K562 (cell line): ENCODE measurements around the gene ARHGEF7. TPM values are rescaled to one million over a fixed set of nuclear protein-coding genes. Genes with fewer than 3 reads are reported as not detected.
"Not testable (repeated sequence)": the region's sequence is repeated elsewhere in the genome, so short reads cannot be mapped to it uniquely, and the experiment has no call there.

Experiments used
- ATAC-seq: fragments of 200-7000 bp; cut with Tn5 transposase; 3 replicates; pipeline ENCODE4 v1.9.1; 2020; ENCODE audit warnings: moderate library complexity
- BruUV-seq: library from RNA; stranded (reverse); fragments of 400-500 nt; replicated peaks from 2 replicates; lab custom pipeline; 2021; lab: Mats Ljungman, UMichigan
- CTCF ChIA-PET: fragments of 300-600 bp; formaldehyde crosslinking; extraction: SDS; loops from one replicate; lab custom pipeline; 2021; ENCODE audit warnings: low intra/inter-chr PET ratio; lab: Yijun Ruan, JAX
- POLR2A ChIA-PET: fragments of 300-600, 350-650 bp; sonication (Branson Sonifier 250); formaldehyde crosslinking; extraction: SDS; loops from one replicate; lab custom pipeline; 2021; ENCODE audit warnings: antibody characterized with exemption, inconsistent platforms; lab: Yijun Ruan, JAX
- DNase-seq, 4 experiments: peaks; one replicate each; pipeline versions ENCODE4 v3.0.0 to v3.0.0-alpha.2; 2011 to 2018; ENCODE audit warnings: low spot score in 3 of 4, mixed read lengths in 3 of 4; ENCODE audit errors: extremely low read depth in 1 of 4
- FAIRE-seq: peaks from 2 replicates; lab custom pipeline; 2011; peaks lifted over from hg19 to GRCh38; lab: Jason Lieb, UNC
- H2AFZ ChIP-seq: 2 replicates; pipeline ENCODE4 v1.6.0; 2011; ENCODE audit warnings: low read depth, low read length, control low read depth, inconsistent platforms
- H3K27ac ChIP-seq: fragments of 200-600 bp; 3 replicates; pipeline ENCODE4 v1.8.0; 2011; ENCODE audit warnings: low read depth, mild to moderate bottlenecking, control low read depth, inconsistent platforms, low read length, moderate library complexity, mixed read lengths; ENCODE audit errors: extremely low read depth
- H3K27me3 ChIP-seq, 2 experiments: fragments of 300-600 bp in 1 of 2; 2 replicates in 1 of 2; 3 replicates in 1 of 2; pipeline versions ENCODE4 v1.6.0 to v1.8.0; 2011; ENCODE audit warnings: inconsistent platforms in 2 of 2, low read length in 2 of 2, mild to moderate bottlenecking in 1 of 2, mixed read lengths in 1 of 2, moderate library complexity in 1 of 2; ENCODE audit not compliant: control insufficient read depth in 2 of 2, insufficient read depth in 2 of 2
- H3K36me3 ChIP-seq: fragments of 300-600 bp; 3 replicates; pipeline ENCODE4 v1.8.0; 2011; ENCODE audit warnings: mild to moderate bottlenecking, low read length, inconsistent platforms; ENCODE audit not compliant: control insufficient read depth, insufficient read depth
- H3K4me1 ChIP-seq, 2 experiments: fragments of 200-600 bp in 1 of 2; replicated peaks in 1 of 2; 2 replicates in 1 of 2; 3 replicates in 1 of 2; pipeline versions ENCODE4 v1.5.1 to v1.8.0; 2011; ENCODE audit warnings: inconsistent platforms in 2 of 2, low read length in 2 of 2, mild to moderate bottlenecking in 1 of 2, mixed read lengths in 1 of 2, moderate library complexity in 1 of 2; ENCODE audit not compliant: control insufficient read depth in 2 of 2, insufficient read depth in 2 of 2
- H3K4me2 ChIP-seq: 2 replicates; pipeline ENCODE4 v1.6.1; 2011; ENCODE audit warnings: low read length, control low read depth, inconsistent platforms, mixed read lengths; ENCODE audit not compliant: insufficient read depth
- H3K4me3 ChIP-seq: fragments of 200-600 bp; sonication (generic), shearing (Covaris generic); 2 replicates; pipeline ENCODE4 v1.5.1; 2016; ENCODE audit warnings: control low read depth, inconsistent platforms
- H3K79me2 ChIP-seq: fragments of 200-600 bp; 3 replicates; pipeline ENCODE4 v1.8.0; 2011; ENCODE audit warnings: low read length, inconsistent platforms; ENCODE audit not compliant: control insufficient read depth, insufficient read depth
- H3K9ac ChIP-seq, 2 experiments: 2 replicates each; pipeline versions ENCODE4 v1.6.0 to v1.6.1; 2011; ENCODE audit warnings: low read depth in 2 of 2, low read length in 2 of 2, control low read depth in 1 of 2, inconsistent platforms in 1 of 2, mild to moderate bottlenecking in 1 of 2, mixed read lengths in 1 of 2; ENCODE audit not compliant: insufficient read depth in 1 of 2
- H3K9me1 ChIP-seq: one replicate; pipeline ENCODE4 v1.6.0; 2011; ENCODE audit warnings: inconsistent platforms, mild to moderate bottlenecking, low read length, moderate library complexity; ENCODE audit not compliant: control insufficient read depth, insufficient read depth
- H3K9me3 ChIP-seq: replicated peaks from 2 replicates; pipeline ENCODE4 v1.5.1; 2011; ENCODE audit warnings: low read depth, low read length, inconsistent platforms; ENCODE audit not compliant: control insufficient read depth, insufficient read depth
- H4K20me1 ChIP-seq: replicated peaks from 2 replicates; pipeline ENCODE4 v1.6.1; 2011; ENCODE audit warnings: low read length, inconsistent platforms, mixed read lengths; ENCODE audit not compliant: control insufficient read depth, insufficient read depth
- WGBS: fragments of 100-300 bp; shearing (Covaris generic); methylation state at CpG from one replicate; pipeline ENCODE4 v1.1.6; 2016; ENCODE audit warnings: low coverage, mixed read lengths; ENCODE audit not compliant: insufficient coverage; ENCODE audit errors: missing lambda C conversion rate; 5-methylcytosine and 5-hydroxymethylcytosine counted together
- in situ Hi-C: fragments of 300-500 bp; cut with MboI; formaldehyde crosslinking; loops from 4 replicates; pipeline ENCODE4 v1.15.0; 2018; ENCODE audit warnings: inconsistent platforms, mixed read lengths
- intact Hi-C: fragments of 100-400 bp; cut with micrococcal nuclease; formaldehyde crosslinking; loops from 2 replicates; pipeline ENCODE4 v1.14.2; 2022
- polyA plus RNA-seq, 8 experiments: library from polyadenylated mRNA; depleted of rRNA in 4 of 8; stranded (reverse) in 5 of 8; unstranded in 3 of 8; fragments of >200 nt; fragmentation: Nextera tagmentation in 2 of 8; fragmentation: Illumina TruSeq in 1 of 8; extraction: Ambion mirVana in 2 of 8; extraction: Trizol in 1 of 8; gene quantifications; 2 replicates each; pipeline versions ENCODE4 v1.2.1 to v1.2.3, GENCODE V29; 2011 to 2014; ENCODE audit warnings: inconsistent platforms in 1 of 8, missing spikeins in 1 of 8
- total RNA-seq, 7 experiments: library from RNA; depleted of rRNA in 6 of 7; stranded (reverse); fragments of >200 nt in 6 of 7; fragmentation: Illumina TruSeq in 2 of 7; extraction: Trizol in 2 of 7; gene quantifications; 2 replicates each; pipeline versions ENCODE4 v1.2.1 to v1.2.3, GENCODE V29; 2011 to 2021; ENCODE audit warnings: low replicate concordance in 1 of 7

The ARHGEF7 gene
- total and polyA plus RNA-seq, 9 of the 15 experiments (the other 6 are each of a cell fraction or from before 2014, with no cell fraction given): 2.1 to 26.8 (median 17.5) TPM

DNA sequence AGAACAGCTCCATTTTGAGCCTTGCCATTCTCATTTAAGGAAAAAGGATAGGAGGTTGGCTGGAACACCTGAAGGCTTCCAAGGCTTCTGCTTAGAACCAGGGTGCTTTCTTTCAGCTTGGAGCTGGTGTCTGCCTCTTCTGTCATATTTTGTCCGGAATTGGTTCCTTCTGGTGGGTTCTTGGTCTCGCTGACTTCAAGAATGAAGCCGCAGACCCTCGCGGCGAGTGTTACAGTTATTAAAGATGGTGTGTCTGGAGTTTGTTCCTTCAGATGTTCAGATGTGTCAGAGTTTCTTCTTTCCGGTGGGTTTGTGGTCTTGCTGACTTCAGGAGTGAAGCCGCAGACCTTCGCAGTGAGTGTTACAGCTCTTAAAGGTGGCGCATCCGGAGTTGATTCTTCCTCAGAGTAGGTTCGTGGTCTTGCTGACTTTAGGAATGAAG is 74.0 kb downstream of the ARHGEF7 start:
- H3K9me1 ChIP-seq, H4K20me1 ChIP-seq, DNase-seq, FAIRE-seq, H3K9ac ChIP-seq, H3K4me3 ChIP-seq, ATAC-seq, CTCF ChIA-PET, H3K36me3 ChIP-seq, BruUV-seq, H2AFZ ChIP-seq, H3K4me1 ChIP-seq, intact Hi-C loops, H3K4me2 ChIP-seq, H3K9me3 ChIP-seq, in situ Hi-C loops, H3K27me3 ChIP-seq, H3K27ac ChIP-seq: not testable (repeated sequence)
- 93% methylated on average over 6 of the region's 12 CpGs for WGBS
- POLR2A ChIA-PET: interaction anchor here (0.8 kb wide), 1 partner anchor 9 kb away, joined by 3 read pairs; no protein-coding TSS in a partner anchor
- H3K79me2 ChIP-seq: peaks cover 46% of the 10 kb centered on the region

DNA sequence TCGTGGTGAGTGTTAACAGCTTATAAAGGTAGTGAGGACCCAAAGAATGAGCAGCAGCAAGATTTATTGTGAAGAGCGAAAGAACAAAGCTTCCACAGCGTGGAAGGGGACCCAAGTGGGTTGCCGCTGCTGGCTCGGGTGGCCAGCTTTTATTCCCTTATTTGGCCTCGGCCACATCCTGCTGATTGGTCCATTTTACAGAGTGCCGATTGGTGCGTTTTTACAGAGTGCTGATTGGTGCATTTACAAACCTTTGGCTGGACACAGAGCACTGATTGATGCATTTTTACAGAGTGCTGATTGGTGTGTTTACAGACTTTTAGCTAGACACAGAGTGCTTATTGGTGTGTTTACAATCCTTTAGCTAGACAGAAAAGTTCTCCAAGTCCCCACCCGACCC is 74.4 kb downstream of the ARHGEF7 start:
- intact Hi-C loops, H3K4me1 ChIP-seq, in situ Hi-C loops, H4K20me1 ChIP-seq, H3K9me3 ChIP-seq, H3K27ac ChIP-seq, H3K9ac ChIP-seq, ATAC-seq, FAIRE-seq, H2AFZ ChIP-seq, H3K36me3 ChIP-seq, H3K4me3 ChIP-seq, CTCF ChIA-PET, H3K9me1 ChIP-seq, BruUV-seq, H3K27me3 ChIP-seq, H3K4me2 ChIP-seq, DNase-seq: not testable (repeated sequence)
- H3K79me2 ChIP-seq: peaks cover 43% of the 10 kb centered on the region
- POLR2A ChIA-PET: interaction anchor here (0.8 kb wide), 1 partner anchor 9 kb away, joined by 3 read pairs; no protein-coding TSS in a partner anchor
- 90% methylated on average over 6 of the region's 9 CpGs for WGBS

DNA sequence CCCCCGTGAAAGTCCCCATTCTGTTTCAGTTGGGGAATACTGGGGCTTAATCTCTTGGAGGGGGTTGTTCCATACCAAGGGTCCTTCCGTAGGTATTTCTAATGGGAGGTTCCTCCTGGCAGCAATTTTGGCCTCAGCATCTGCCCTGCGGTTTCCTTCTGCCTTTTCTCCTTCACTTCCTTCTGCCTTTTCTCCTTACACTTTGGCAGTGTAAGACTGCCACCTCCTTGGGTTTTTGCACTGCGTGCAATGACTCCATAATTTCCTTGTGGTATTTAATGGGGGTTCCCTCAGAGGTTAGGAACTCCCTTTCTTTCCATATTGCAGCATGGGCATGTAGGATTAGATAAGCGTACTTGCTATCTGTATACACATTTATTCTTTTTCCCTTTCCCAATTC is 78.1 kb downstream of the ARHGEF7 start:
- POLR2A ChIA-PET, H3K4me3 ChIP-seq, H3K9ac ChIP-seq, H3K79me2 ChIP-seq, H3K4me1 ChIP-seq, CTCF ChIA-PET, intact Hi-C loops, BruUV-seq, H3K27ac ChIP-seq, H4K20me1 ChIP-seq, H3K36me3 ChIP-seq, ATAC-seq, H3K9me1 ChIP-seq, FAIRE-seq, H3K27me3 ChIP-seq, H3K4me2 ChIP-seq, DNase-seq, H2AFZ ChIP-seq, in situ Hi-C loops, H3K9me3 ChIP-seq: not testable (repeated sequence)
- WGBS: 93% methylated on average over 3 of the region's 5 CpGs

DNA sequence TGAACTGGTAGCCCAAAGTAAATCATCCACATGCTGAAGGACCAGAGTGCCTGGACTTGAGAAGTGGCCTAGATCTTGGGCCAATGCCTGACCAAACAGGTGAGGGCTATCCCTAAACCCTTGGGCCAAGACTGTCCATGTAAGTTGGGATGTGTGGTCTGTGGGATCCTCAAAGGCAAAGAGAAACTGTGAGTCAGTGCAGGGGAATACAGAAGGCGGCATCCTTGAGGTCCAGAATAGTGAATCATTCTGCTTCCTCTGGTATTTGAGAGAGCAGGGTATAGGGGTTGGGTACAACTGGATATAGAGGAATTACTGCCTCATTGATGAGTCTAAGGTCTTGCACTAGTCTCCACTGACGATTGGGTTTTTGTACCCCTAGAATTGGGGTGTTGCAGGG is 79.5 kb downstream of the ARHGEF7 start:
- H4K20me1 ChIP-seq, FAIRE-seq, H3K4me1 ChIP-seq, intact Hi-C loops, H3K4me2 ChIP-seq, H3K27me3 ChIP-seq, BruUV-seq, in situ Hi-C loops, DNase-seq, CTCF ChIA-PET, H3K36me3 ChIP-seq, H3K79me2 ChIP-seq, POLR2A ChIA-PET, H3K9me3 ChIP-seq, H3K9me1 ChIP-seq, H2AFZ ChIP-seq, H3K4me3 ChIP-seq, ATAC-seq, H3K9ac ChIP-seq, H3K27ac ChIP-seq: not testable (repeated sequence)
- WGBS: 89% methylated on average over 2 of the region's 2 CpGs
